HG03342 (cell line): ENCODE results near the gene KCNIP2.

ENCODE experiments used
- ATAC-seq: cut with Tn5 transposase; IDR thresholded peaks from one replicate; pipeline ENCODE4 v1.9.1; 2021; ENCODE audit warnings: mild to moderate bottlenecking, moderate library complexity; ENCODE audit not compliant: unreplicated experiment

The KCNIP2 gene

DNA sequence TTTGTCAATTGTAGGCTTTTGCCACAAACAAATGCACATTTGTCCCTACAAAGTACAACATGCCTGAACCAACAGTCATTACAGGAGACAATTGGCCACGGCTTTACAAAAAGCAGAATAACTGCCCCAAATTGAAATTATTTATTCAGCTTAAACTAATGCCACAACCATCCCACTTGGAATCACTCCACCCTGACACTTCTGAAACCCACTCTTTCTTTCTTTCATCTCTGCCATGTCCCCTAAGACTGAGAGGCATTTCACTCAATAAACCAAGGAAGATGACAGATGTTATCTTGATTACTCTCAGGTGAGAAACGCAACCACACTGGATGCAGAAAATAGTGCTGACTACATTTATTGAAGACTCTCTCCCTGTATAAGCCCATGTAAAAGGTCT, 57.8 kb downstream of the KCNIP2 start:
- no peak for ATAC-seq

DNA sequence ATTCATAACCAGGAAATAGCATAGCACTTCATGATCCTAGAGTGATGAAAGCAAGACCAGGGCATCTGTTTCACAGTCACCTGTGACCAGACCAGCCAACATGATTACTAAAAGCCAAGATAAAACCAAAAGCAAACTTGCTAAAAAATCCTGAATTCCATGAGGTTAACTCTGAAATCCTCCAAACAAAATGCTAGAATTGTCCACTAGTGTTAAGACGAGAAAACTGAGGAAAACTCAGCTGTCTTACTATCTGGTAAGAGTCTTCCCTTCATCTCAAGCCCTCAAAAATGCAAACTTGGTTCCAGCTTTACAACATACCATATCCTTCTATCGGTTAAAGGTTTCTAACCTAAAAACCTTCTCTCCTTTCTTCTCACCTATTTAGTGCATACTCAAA, 59.0 kb downstream of the KCNIP2 start:
- no peak for ATAC-seq

DNA sequence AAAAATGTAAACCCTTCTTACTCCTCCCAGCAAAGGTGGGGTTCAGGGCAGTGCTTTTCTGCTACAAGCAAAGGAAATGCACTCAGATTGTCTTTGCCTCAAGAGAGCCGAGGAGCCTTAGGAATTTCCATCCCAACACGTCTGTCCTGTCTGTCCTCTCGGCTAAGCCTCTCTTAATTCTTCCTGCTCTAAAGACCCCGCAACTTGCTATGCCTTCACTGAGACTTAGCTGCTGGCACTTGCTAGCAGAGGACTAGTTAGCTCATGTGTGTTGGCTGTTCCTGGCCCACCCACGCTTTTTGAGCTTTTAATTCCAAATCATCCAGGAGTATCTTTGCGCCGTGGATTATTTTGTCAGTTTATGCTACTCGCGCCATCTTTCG, 59.9 kb downstream of the KCNIP2 start:
- no peak for ATAC-seq

DNA sequence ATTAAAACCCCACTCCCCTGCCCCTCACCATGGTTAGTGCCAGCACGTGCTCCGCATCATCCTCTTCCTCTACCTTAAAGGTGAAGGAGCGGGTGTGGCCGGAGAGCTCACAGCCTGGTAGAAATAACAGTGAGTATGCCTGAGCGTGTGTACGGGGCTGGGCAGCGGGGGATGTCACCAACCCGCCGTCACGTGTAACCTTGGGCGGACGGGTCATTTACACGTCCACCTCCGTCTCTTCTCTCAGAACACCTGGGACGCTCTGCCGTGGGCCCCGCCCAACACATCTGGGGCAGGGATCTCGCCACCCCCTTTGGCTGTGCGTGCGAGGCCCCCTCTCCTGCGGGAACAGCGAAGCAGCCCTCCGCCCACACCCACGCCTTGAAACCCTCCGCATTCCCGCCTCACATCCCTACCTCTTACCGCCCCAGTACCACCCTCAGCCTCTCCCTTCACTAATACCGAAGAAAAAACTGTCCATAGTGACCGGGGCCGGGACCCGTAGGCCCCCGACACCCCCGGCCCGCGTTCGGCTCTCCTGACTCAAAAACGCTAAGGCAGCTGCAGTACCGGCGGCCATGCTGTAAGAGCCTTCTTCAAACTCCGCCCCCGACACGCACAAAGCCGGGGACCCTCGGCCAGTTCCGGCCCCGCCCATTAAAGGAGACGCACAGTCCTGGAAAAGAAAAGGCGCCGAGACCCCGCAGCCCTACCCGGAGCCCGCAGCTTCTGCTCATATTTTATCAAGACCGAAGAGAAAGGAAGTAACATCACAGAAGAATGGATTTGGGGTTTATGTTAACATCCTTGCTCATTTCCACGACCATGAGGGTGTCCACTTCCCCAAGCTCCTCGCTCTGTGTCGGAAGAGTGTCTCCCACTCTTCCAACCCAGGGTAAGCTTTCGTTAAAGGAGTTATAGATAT, 60.5 kb downstream of the KCNIP2 start, which contains the start of gene NPM3:
Gene NPM3, minus strand, starts transcription at position 636 of the 925 bp plus-strand sequence. Its CDS starts 56 bp downstream, at position 580.
- peak; percentile 54 for ATAC-seq

DNA sequence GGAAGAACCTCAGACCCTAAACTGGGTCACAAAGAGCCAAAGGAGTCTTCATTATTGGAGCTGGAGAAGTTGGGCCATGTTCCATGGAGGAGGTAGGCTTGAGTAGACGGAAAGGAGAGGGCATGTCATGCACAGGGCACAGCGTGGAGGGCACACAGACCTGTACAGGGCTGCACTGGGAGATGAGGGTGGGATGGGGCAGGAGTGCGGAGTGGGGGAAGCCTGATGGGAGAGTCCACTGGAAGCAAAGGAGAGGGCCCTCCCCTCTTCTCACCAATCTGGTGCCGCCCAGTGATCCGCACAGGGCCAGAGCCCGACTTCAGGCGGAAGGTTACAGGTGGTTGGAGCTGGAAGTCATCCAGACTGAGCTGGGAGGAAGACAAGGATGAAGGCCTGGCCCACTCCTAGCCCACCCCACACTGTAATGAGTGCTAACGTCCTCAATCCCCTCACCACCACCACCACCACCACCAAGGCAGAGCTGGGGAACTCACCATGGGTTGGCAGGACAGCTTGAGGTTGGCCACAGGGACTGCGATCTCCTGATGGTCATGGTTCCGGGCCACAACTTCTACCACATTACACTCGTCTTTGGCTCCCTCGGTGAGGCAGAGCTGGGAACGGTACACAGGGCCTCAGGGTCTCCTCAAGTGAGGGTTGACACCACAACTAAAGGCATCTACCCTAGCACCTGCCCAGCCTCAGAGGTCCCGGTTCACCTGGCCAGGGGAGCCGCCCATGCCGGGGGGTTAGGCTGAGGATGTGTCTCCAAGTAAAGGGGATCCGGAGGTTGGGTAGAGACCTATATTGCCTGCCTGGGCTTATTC, 61.4 kb downstream of the KCNIP2 start:
- no peak for ATAC-seq

DNA sequence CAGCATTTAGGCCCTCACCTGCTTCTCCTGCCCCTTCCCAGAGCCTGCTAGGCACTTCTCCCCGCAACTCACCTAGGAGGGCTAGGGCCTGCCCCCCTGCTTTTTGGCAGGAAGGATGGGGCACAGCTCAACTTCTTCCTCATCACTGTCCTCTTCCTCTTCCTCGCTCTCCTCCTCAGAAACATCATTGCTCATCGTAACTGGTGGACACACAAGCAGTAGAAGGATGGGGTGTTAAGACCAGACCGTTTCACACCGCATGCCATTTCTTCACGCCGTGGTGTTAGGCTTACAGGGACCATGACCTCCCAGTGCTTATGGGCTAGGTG, 62.0 kb downstream of the KCNIP2 start:
- no peak for ATAC-seq

DNA sequence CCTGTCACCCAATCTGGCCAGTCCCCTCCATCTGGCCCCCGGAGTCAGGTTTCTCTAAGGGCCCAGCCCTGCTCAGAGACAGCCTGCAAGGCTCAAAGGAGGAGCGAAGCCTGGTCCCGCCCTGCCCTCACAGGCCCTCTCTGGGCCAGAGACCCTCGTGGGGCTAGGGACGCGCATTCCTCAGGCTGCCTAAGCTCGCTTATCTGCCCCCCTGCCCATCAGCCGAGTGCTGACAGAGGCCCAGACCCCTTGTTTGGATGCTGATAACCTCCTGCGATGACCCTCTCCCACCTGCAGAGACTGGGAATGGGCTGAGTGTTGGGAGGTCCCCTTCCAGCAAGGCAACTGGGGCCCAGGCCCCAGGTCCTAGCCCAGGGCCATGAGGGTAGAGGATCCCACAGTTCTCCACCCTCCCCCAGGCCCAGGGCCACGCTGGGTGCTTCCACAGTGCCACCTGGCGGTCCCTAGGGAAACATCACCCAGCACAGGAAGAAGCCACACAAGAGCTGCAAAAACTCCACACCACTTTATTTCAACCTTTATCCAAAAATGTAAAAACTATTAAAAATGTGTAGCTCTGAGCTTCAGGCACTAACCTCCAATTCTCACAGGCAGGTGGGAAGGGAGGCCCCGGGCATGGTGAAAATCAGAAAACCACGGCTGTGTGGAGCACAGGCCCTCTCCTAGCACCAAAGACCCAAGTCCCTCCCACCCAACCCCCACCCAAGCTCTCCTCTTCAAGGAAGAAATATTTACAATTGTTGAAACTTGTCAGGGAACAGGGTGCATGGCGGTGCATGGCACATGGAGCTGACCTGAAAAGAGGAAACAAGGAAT, 62.6 kb downstream of the KCNIP2 start:
- ATAC-seq, result no peak

DNA sequence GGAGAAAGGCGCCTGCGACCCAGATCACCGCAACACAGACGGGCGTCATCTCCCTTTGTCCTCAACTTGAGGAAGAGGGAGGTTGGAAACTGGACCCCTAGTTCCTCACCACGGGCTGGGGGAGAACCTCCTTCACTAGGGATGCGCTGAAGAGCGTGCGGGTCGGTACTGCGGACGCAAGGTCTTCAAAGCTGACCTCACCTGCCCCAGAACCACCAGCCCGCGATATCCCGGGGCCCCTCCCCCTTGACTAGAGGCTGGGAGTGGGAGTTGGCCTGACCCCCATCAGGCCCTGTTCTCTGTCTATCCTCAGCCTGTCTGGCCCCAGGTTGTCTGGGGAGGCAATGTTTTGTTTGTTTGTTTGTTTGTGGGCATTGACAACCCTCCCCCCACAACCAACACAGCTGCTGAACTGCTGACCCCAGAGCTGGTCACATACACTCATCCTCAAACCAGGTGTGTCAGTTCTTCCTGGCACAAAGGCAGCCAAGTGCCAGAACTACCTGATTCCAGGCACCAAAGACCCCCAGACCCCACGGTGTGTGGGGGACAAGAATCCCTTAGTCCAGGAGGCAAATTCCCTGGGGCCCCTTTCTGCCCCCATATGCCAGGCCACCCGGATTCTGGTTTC, 63.3 kb downstream of the KCNIP2 start:
- ATAC-seq, result no peak

DNA sequence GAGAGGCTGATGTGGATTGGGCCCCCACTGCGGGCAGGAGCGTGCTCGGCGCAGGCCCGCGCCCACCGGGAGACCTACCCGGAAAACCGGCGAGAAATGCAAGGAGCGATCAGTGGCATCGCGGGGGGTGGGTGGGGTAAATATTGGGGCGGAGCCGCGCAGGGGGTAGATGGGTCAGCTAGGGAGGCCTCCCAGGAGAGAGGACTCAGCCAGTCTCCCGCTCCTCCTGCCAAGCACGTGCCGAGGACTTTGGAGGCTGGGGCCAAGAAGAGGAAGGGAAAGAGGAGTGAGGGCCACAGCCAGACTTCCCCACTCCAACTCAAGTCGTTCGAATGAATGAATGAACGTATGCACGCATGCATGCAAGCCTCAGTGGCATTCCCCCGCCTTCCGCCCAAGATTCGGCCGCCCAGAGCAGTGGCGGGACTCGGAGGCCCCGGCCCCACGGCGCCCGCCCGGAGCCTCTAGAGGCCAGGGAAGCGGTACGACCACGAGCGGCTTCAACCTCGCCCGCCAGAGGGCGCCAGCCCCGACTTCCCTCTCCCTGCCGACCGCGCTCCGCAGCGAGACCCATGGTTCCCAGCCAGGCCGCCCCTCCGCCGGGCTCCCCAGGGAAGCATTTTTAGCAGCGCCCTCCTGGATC, 63.9 kb downstream of the KCNIP2 start:
- no peak for ATAC-seq

DNA sequence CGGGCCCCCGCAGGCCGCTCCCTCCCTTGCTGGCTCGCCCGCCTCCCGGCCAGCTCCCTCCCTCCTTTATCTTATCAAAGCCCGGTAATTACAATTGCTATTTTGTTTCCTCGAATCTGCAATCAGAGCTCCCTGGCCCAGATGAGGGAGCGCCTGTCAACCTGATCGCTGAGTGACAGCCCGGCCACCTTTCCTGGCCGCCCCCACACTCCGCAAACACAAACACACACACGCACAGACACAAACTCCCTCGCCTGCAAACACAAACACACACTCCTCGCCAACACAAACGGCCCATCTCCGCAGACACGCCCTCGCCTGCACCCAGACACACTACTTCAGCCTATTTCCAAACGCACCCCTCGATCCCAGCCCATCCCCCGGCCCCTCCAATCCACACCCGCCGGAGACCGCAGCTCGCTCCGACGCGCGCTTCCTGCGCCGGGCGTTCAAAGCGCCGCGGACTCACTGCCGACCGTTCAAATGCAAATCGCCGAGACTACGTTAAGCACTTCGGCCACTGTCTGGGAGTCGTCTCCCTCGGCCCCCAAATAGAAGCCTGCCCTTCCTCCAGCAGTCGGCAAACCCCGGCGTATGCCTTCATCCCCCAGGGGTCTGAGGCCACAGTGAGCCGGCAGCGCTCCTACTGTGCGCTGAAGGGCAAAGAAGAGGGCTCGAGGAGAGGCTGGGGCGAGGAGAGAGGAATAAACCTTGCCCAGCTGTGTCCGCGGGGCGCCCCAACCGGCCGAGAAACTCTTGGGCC, 64.6 kb downstream of the KCNIP2 start:
- ATAC-seq, result no peak

DNA sequence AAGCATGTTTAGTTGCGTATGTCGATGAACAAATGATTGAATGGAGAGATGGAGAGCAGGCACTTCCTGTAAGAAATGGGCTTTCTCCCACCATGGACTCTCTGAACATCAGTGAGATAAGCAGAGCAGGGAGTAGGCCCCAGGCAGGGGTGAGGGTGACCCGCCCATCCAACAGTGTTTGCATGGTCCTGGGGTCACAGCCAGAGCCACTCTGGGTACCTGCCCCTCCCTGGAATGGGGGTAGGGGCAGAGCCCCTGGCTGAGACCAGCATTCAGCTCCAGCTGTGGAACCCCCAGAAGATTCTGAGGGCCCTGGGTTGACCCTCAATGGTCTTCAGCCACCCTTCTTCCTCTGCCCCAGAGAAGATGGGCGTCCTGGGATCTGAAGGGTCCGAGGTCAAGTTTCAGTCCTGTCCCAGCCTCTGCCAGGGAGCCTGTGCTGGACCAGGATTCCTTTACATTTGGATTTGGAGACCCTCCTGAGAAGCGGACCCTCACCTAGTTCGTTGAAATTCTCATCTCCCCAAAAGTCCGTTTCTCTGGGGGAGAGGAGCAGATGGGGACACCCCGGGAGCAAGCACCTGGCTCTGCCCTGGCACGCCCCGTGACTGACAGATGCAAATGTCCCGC, 65.3 kb downstream of the KCNIP2 start:
- ATAC-seq, result no peak

DNA sequence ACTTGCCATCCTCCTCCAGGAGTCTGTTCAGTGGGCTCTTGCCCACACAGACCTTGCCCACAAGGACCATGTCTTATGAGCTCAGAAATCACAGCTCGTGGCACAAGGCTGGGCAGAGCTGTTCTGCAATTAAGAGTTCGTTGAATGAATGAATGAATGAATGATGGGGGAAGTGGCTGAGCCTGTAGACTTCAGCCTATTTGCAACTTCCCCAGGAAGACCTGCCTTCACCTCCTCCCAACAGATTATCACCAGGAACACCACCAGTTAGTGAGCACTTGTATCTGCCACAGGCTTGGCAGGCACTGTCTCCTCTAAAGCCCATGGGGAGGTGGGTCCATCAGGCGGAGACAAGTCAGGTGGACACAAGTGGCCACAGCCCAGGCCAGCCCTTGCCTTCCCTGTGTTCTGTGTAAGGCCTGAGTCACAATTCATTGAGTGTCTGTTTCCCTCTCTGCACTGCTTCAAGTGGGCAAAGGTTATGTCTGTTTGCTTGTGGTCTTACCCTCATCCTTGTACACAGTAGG, 65.9 kb downstream of the KCNIP2 start:
- no peak for ATAC-seq

DNA sequence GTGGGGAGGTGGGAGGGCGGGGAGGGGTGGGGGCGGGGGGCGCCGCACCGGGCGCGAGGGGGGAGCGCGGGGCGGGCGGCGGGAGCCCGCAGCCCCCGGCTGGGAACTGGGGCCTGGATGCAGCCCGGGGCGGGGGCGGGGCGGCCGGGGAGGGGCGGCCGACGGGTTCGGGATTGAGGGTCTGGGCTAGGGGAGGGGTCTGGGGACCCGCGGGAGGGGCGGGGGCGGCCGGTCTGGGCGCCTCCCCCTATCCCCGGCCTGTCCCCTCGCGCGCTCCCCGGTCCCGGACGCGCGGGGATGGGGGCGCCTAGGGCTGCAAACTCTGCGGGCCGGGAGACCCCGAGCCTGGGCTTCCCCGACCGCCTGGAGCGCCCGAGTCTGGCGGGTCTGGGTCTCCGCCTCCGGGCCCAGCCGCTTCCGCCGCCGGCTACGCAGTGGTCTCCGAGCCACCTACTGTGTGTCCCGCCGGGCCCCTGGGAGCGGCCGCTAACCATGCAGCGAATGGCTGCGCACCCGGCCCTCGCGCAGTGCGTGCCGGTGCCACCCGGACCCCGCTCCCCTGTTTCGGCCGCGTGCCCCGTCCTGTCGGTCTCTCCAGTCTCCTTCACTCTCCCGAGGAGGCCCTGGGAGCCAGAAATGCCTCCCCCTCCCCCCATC, 67.3 kb downstream of the KCNIP2 start:
- ATAC-seq, result no peak
